Loucy (cell line): ENCODE data around the gene SUZ12.
"Not testable (repeated sequence)": the region's sequence is repeated elsewhere in the genome, so short reads cannot be mapped to it uniquely, and the experiment has no call there.

Experiments
- H2AFZ ChIP-seq: fragments of 200-600 bp; sonication (generic); 2 replicates; pipeline ENCODE4 v1.6.0; 2016; ENCODE audit warnings: antibody characterized with exemption, mild to moderate bottlenecking, low read length, moderate library complexity
- H3F3A ChIP-seq: fragments of 200-600 bp; 2 replicates; pipeline ENCODE4 v1.6.0; 2016; ENCODE audit warnings: antibody characterized with exemption, low read depth, mild to moderate bottlenecking
- H3K27me3 ChIP-seq: fragments of 200-600 bp; sonication (generic); 2 replicates; pipeline ENCODE4 v1.6.1; 2014; ENCODE audit warnings: low read length, mild to moderate bottlenecking; ENCODE audit not compliant: insufficient read depth, poor library complexity, severe bottlenecking
- H3K36me3 ChIP-seq: fragments of 200-600 bp; sonication (generic); 2 replicates; pipeline ENCODE4 v1.6.1; 2016; ENCODE audit warnings: low read length; ENCODE audit not compliant: insufficient read depth
- H3K4me1 ChIP-seq: fragments of 200-600 bp; sonication (generic); 2 replicates; pipeline ENCODE4 v1.5.1; 2014; ENCODE audit warnings: low read length, mild to moderate bottlenecking; ENCODE audit not compliant: insufficient read depth, poor library complexity, severe bottlenecking
- H3K4me2 ChIP-seq: fragments of 200-600 bp; sonication (generic); 2 replicates; pipeline ENCODE4 v1.6.0; 2014; ENCODE audit warnings: antibody characterized with exemption, low read length, low read depth, mild to moderate bottlenecking; ENCODE audit not compliant: poor library complexity, severe bottlenecking
- H3K4me3 ChIP-seq: fragments of 200-600 bp; sonication (generic); 2 replicates; pipeline ENCODE4 v1.5.1; 2014; ENCODE audit warnings: low read length, mild to moderate bottlenecking, mixed read lengths; ENCODE audit not compliant: poor library complexity, severe bottlenecking
- H3K79me2 ChIP-seq: fragments of 200-600 bp; sonication (generic); 2 replicates; pipeline ENCODE4 v1.6.1; 2014; ENCODE audit warnings: low read length; ENCODE audit not compliant: insufficient read depth
- H3K9ac ChIP-seq: fragments of 200-600 bp; sonication (generic); 2 replicates; pipeline ENCODE4 v1.6.0; 2014; ENCODE audit warnings: mild to moderate bottlenecking, low read depth, low read length, moderate library complexity; ENCODE audit not compliant: poor library complexity, severe bottlenecking
- H3K9me2 ChIP-seq: fragments of 200-600 bp; sonication (generic); replicated peaks from 2 replicates; pipeline ENCODE4 v1.6.1; 2016; ENCODE audit warnings: low read depth, low read length, mixed read lengths
- H3K9me3 ChIP-seq: fragments of 200-600 bp; sonication (generic); 2 replicates; pipeline ENCODE4 v1.6.1; 2014; ENCODE audit warnings: mild to moderate bottlenecking, antibody characterized with exemption, low read length, low read depth; ENCODE audit not compliant: insufficient read depth
- H4K20me1 ChIP-seq: fragments of 200-600 bp; sonication (generic); 2 replicates; pipeline ENCODE4 v1.6.0; 2014; ENCODE audit warnings: antibody characterized with exemption, low read length, mild to moderate bottlenecking; ENCODE audit not compliant: insufficient read depth, poor library complexity, severe bottlenecking
- CTCF ChIP-seq: fragments of 200-600 bp; sonication (generic); conservative IDR thresholded peaks from 2 replicates; pipeline ENCODE4 v1.5.1; 2014; ENCODE audit warnings: mild to moderate bottlenecking, antibody characterized with exemption, low read length
- EZH2phosphoT487 ChIP-seq: fragments of 200-600 bp; IDR thresholded peaks from 2 replicates; pipeline ENCODE4 v1.6.1; 2018; ENCODE audit warnings: antibody characterized with exemption, mild to moderate bottlenecking, moderate library complexity, borderline replicate concordance

The SUZ12 gene

GRCh38 chr17:31936615-31937609 is at the start of gene SUZ12:
SUZ12 (plus strand) TSS chr17:31937007; CDS start chr17:31937247, 240 bp downstream.
- peak within 1 kb of the TSS; percentile 90 for H3K4me3 ChIP-seq
- not testable (repeated sequence) for H3K27me3 ChIP-seq, H3K9me3 ChIP-seq, H3K9me2 ChIP-seq, H3F3A ChIP-seq, H3K36me3 ChIP-seq
- peak within 1 kb of the TSS; percentile 92 for H3K9ac ChIP-seq
- H3K4me2 ChIP-seq = peak within 1 kb of the TSS; percentile 87
- peaks cover 47% of the 10 kb centered on the region for H3K79me2 ChIP-seq
- peaks cover 30% of the 10 kb centered on the region for H4K20me1 ChIP-seq
- peak within 1 kb of the TSS; percentile 84 for H2AFZ ChIP-seq
- peaks cover 15% of the 10 kb centered on the region for H3K4me1 ChIP-seq

- no peak overlapping the region for H3K4me2 ChIP-seq
- no peaks in the 10 kb centered on the region for H3K9me2 ChIP-seq
- H3F3A ChIP-seq = no peaks in the 10 kb centered on the region
- no peak overlapping the region for H3K4me3 ChIP-seq
- no peaks in the 10 kb centered on the region for H3K9me3 ChIP-seq
- H4K20me1 ChIP-seq = no peaks in the 10 kb centered on the region
- H3K36me3 ChIP-seq = peaks cover 64% of the 10 kb centered on the region; the same call in 1 of the 2 replicates
- H3K9ac ChIP-seq = no peak overlapping the region
- no peaks in the 10 kb centered on the region for H3K4me1 ChIP-seq
- H2AFZ ChIP-seq = no peak overlapping the region
- no peaks in the 10 kb centered on the region for H3K27me3 ChIP-seq
- no peaks in the 10 kb centered on the region for H3K79me2 ChIP-seq
- TF ChIP-seq EZH2phosphoT487 (no peak), CTCF (no peak)
Measured at GRCh38 chr17:31888124-31888523, 48.7 kb upstream of the SUZ12 start.

GRCh38 chr17:31900877-31901276 is 35.9 kb upstream of the SUZ12 start:
- Histone ChIP-seq H4K20me1 (peaks cover 16% of the 10 kb centered on the region), H3K9me3 (no peaks in the 10 kb centered on the region), H3F3A (no peaks in the 10 kb centered on the region), H3K27me3 (no peaks in the 10 kb centered on the region), H3K4me2 (peak overlapping the region; percentile 95), H3K4me1 (peaks cover 7% of the 10 kb centered on the region), H3K9ac (peak overlapping the region; percentile 83), H3K36me3 (peaks cover 9% of the 10 kb centered on the region; the same call in 1 of the 2 replicates), H2AFZ (peak overlapping the region; percentile 84; the same call in 1 of the 2 replicates), H3K79me2 (peaks cover 40% of the 10 kb centered on the region), H3K9me2 (no peaks in the 10 kb centered on the region), H3K4me3 (peak overlapping the region; percentile 99)
- no peak for TF ChIP-seq EZH2phosphoT487
- TF ChIP-seq CTCF = no peak
